Measurements from ENCODE around the gene SPPL2B.

Gene SPPL2B

GRCh38 chr19:2335848-2336247 is 7.4 kb downstream of the SPPL2B start:
- H3K9me3 ChIP-seq (replicated peaks; ENCODE audit: insufficient read depth, low read length) = no peaks in the 10 kb centered on the region
- no peaks in the 10 kb centered on the region for H4K20me1 ChIP-seq (ENCODE audit: insufficient read depth, low read length)
- no peak overlapping the region for H3K4me3 ChIP-seq (ENCODE audit: low read length)
- TF ChIP-seq EZH2 (optimal IDR thresholded peaks at IDR 0.05; ENCODE audit: low read depth, low read length) = no peak
- TF ChIP-seq EZH2phosphoT487 (IDR thresholded peaks at IDR 0.05; ENCODE audit: low read length) = no peak
- TF ChIP-seq, protein P1, sequence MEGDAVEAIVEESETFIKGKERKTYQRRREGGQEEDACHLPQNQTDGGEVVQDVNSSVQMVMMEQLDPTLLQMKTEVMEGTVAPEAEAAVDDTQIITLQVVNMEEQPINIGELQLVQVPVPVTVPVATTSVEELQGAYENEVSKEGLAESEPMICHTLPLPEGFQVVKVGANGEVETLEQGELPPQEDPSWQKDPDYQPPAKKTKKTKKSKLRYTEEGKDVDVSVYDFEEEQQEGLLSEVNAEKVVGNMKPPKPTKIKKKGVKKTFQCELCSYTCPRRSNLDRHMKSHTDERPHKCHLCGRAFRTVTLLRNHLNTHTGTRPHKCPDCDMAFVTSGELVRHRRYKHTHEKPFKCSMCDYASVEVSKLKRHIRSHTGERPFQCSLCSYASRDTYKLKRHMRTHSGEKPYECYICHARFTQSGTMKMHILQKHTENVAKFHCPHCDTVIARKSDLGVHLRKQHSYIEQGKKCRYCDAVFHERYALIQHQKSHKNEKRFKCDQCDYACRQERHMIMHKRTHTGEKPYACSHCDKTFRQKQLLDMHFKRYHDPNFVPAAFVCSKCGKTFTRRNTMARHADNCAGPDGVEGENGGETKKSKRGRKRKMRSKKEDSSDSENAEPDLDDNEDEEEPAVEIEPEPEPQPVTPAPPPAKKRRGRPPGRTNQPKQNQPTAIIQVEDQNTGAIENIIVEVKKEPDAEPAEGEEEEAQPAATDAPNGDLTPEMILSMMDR (IDR thresholded peaks at IDR 0.05; ENCODE audit: low read length) = no peak
- H3K27me3 ChIP-seq (replicated peaks; ENCODE audit: insufficient read depth, low read length) = no peaks in the 10 kb centered on the region
- no peaks in the 10 kb centered on the region for H3K9me2 ChIP-seq (replicated peaks; ENCODE audit: insufficient read depth, low read length)
- H3K9ac ChIP-seq (ENCODE audit: low read length) = no peak overlapping the region
- peaks cover 29% of the 10 kb centered on the region for H3K4me1 ChIP-seq (ENCODE audit: low read length)
- H3K4me2 ChIP-seq (ENCODE audit: low read depth, low read length) = no peak overlapping the region
- no peak overlapping the region for H2AFZ ChIP-seq (ENCODE audit: low read length)
- H3K79me2 ChIP-seq (ENCODE audit: low read length) = peaks cover 78% of the 10 kb centered on the region
- H3K36me3 ChIP-seq (replicated peaks; ENCODE audit: insufficient read depth, low read length) = 0 out of 2 replicates have a peak, but pooled peaks cover 6% of the 10 kb centered on the region
- DNase-seq = no peak
- H3F3A ChIP-seq (ENCODE audit: insufficient read depth, low read length) = peaks cover 32% of the 10 kb centered on the region
- no peak overlapping the region for H3K27ac ChIP-seq (ENCODE audit: low read length)

DNA sequence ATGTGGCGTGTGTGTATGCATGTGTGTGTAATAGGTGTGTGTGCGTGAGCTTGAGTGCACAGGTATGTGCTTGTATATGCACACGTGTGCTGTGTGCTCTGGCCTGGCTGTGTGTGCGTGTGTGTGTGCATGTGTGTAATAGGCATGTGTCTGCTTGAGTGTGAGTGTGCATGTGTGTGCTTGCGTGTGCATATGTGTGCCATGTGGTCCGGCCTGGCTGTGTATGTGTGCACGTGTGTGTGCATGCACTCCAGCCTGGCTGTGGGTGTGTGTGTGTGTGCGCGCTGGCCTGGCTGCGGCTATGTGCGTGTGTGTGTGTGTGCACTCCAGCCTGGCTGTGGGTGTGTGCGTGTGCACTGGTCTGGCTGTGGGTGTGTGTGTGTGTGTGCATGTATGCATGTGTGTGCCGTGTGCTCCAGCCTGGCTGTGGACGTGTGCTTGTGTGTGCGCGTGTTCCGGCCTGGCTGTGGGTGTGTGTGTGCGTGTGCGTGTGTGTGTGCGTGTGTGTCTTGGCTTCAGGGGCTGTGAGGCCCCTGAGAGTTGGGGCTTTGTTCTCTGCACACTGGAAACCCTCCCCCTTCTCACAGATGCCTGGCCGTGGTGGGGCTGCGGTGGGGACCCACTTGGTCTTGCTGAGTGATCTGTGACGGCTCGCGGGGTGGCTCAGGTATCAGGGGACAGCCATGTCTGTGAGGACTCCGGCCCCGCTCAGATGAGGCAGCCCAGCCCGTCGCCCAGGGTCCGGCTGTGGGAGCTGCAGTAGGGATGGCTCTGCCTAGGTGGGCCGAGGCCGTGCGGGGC is 8.2 kb downstream of the SPPL2B start:
- Histone ChIP-seq H3K79me2 (ENCODE audit: low read length) (peaks cover 69% of the 10 kb centered on the region), H2AFZ (ENCODE audit: low read length) (no peak overlapping the region), H3K27me3 (replicated peaks; ENCODE audit: insufficient read depth, low read length) (no peaks in the 10 kb centered on the region), H3K9ac (ENCODE audit: low read length) (no peak overlapping the region), H3F3A (ENCODE audit: insufficient read depth, low read length) (peaks cover 23% of the 10 kb centered on the region), H3K36me3 (replicated peaks; ENCODE audit: insufficient read depth, low read length) (0 out of 2 replicates have a peak, but pooled peaks cover 6% of the 10 kb centered on the region), H3K9me3 (replicated peaks; ENCODE audit: insufficient read depth, low read length) (no peaks in the 10 kb centered on the region), H3K27ac (ENCODE audit: low read length) (no peak overlapping the region), H3K9me2 (replicated peaks; ENCODE audit: insufficient read depth, low read length) (no peaks in the 10 kb centered on the region), H4K20me1 (ENCODE audit: insufficient read depth, low read length) (no peaks in the 10 kb centered on the region), H3K4me2 (ENCODE audit: low read depth, low read length) (no peak overlapping the region), H3K4me1 (ENCODE audit: low read length) (peaks cover 21% of the 10 kb centered on the region), H3K4me3 (ENCODE audit: low read length) (no peak overlapping the region)
- TF ChIP-seq, protein P1 (IDR thresholded peaks at IDR 0.05; ENCODE audit: low read length) = no peak
- no peak for TF ChIP-seq EZH2 (optimal IDR thresholded peaks at IDR 0.05; ENCODE audit: low read depth, low read length)
- TF ChIP-seq EZH2phosphoT487 (IDR thresholded peaks at IDR 0.05; ENCODE audit: low read length) = no peak
- DNase-seq = no peak

DNA sequence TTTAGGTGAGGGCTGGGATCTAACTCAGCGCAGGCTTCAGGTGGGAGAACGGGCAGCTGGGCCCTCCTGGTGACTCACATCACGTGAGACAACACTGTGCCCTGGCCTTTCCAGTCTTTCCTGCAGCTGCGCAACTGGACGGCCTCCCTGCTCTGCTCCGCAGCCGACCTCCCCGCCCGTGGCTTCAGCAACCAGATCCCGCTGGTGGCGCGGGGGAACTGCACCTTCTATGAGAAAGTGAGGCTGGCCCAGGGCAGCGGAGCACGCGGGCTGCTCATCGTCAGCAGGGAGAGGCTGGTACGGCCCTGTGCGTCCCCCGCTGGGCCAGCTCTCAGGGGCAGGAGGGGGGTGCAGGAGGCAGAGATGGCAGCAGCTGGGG is 8.8 kb downstream of the SPPL2B start:
- H3K79me2 ChIP-seq (ENCODE audit: low read length) = peaks cover 63% of the 10 kb centered on the region
- no peak overlapping the region for H2AFZ ChIP-seq (ENCODE audit: low read length)
- no peak overlapping the region for H3K9ac ChIP-seq (ENCODE audit: low read length)
- H4K20me1 ChIP-seq (ENCODE audit: insufficient read depth, low read length) = no peaks in the 10 kb centered on the region
- H3K9me3 ChIP-seq (replicated peaks; ENCODE audit: insufficient read depth, low read length) = no peaks in the 10 kb centered on the region
- DNase-seq = no peak
- H3K36me3 ChIP-seq (replicated peaks; ENCODE audit: insufficient read depth, low read length) = 0 out of 2 replicates have a peak, but pooled peaks cover 6% of the 10 kb centered on the region
- H3K4me1 ChIP-seq (ENCODE audit: low read length) = peaks cover 15% of the 10 kb centered on the region
- no peak overlapping the region for H3K27ac ChIP-seq (ENCODE audit: low read length)
- H3K9me2 ChIP-seq (replicated peaks; ENCODE audit: insufficient read depth, low read length) = no peaks in the 10 kb centered on the region
- TF ChIP-seq EZH2phosphoT487 (IDR thresholded peaks at IDR 0.05; ENCODE audit: low read length) (no peak), EZH2 (optimal IDR thresholded peaks at IDR 0.05; ENCODE audit: low read depth, low read length) (no peak)
- TF ChIP-seq, protein P1 (IDR thresholded peaks at IDR 0.05; ENCODE audit: low read length) = no peak
- no peak overlapping the region for H3K4me2 ChIP-seq (ENCODE audit: low read depth, low read length)
- H3K4me3 ChIP-seq (ENCODE audit: low read length) = no peak overlapping the region
- peaks cover 18% of the 10 kb centered on the region for H3F3A ChIP-seq (ENCODE audit: insufficient read depth, low read length)
- no peaks in the 10 kb centered on the region for H3K27me3 ChIP-seq (replicated peaks; ENCODE audit: insufficient read depth, low read length)

Data from MM.1S (cell line).